CD4-positive, alpha-beta memory T cell (primary cell): ENCODE measurements around the gene SDHA. TPM values are rescaled to one million over a fixed set of nuclear protein-coding genes. Genes with fewer than 3 reads are reported as not detected.

Source experiments
- CTCF ChIA-PET: fragments of 350-600 bp; sonication (Branson Sonifier 250); formaldehyde crosslinking; loops from one replicate; lab custom pipeline; 2021; ENCODE audit warnings: inconsistent platforms; ENCODE audit not compliant: partially characterized antibody; lab: Charles Lee
- POLR2A ChIA-PET: fragments of 350-600 bp; sonication (Branson Sonifier 250); formaldehyde crosslinking; loops from one replicate; lab custom pipeline; 2021; ENCODE audit not compliant: partially characterized antibody; lab: Charles Lee
- DNase-seq, 5 donors: peaks; one replicate each; pipeline versions ENCODE4 v3.0.0 to v3.0.0-alpha.2; 2020 to 2022; ENCODE audit warnings: mixed read lengths in 1 of 5
- H3K27ac ChIP-seq: one replicate; pipeline ENCODE4 v1.7.0; 2013; ENCODE audit warnings: low read depth, low read length
- H3K27me3 ChIP-seq: 2 replicates; pipeline ENCODE4 v1.7.0; 2013; ENCODE audit warnings: mild to moderate bottlenecking, low read length, moderate library complexity; ENCODE audit not compliant: insufficient read depth
- H3K36me3 ChIP-seq: 2 replicates; pipeline ENCODE4 v1.7.0; 2013; ENCODE audit warnings: mild to moderate bottlenecking, low read length, moderate library complexity; ENCODE audit not compliant: insufficient read depth
- H3K4me1 ChIP-seq: 2 replicates; pipeline ENCODE4 v1.7.0; 2013; ENCODE audit warnings: mild to moderate bottlenecking, low read length, moderate library complexity; ENCODE audit not compliant: insufficient read depth
- H3K4me3 ChIP-seq, 2 donors: one replicate each; pipeline ENCODE4 v1.7.0; 2013; ENCODE audit warnings: low read length in 2 of 2, mild to moderate bottlenecking in 1 of 2
- H3K9me3 ChIP-seq, 2 donors: one replicate each; pipeline ENCODE4 v1.7.0; 2013; ENCODE audit warnings: low read length in 2 of 2, control low read depth in 1 of 2; ENCODE audit not compliant: control insufficient read depth in 1 of 2
- H3K27ac Mint-ChIP-seq, 7 donors: one replicate each; pipeline ENCODE4 v1.8.0; 2020 to 2021; ENCODE audit warnings: mixed read lengths in 7 of 7, mild to moderate bottlenecking in 6 of 7, inconsistent platforms in 3 of 7, moderate library complexity in 3 of 7
- H3K27me3 Mint-ChIP-seq, 2 donors: one replicate each; pipeline ENCODE4 v1.8.0; 2020 to 2021; ENCODE audit warnings: mixed read lengths in 2 of 2
- H3K36me3 Mint-ChIP-seq, 2 donors: one replicate each; pipeline ENCODE4 v1.8.0; 2020 to 2021; ENCODE audit warnings: mixed read lengths in 2 of 2, inconsistent platforms in 1 of 2, mild to moderate bottlenecking in 1 of 2
- H3K4me1 Mint-ChIP-seq, 4 donors: one replicate each; pipeline ENCODE4 v1.8.0; 2020 to 2021; ENCODE audit warnings: mixed read lengths in 4 of 4, mild to moderate bottlenecking in 1 of 4
- H3K4me3 Mint-ChIP-seq, 8 donors: one replicate each; pipeline ENCODE4 v1.8.0; 2020 to 2021; ENCODE audit warnings: mixed read lengths in 8 of 8, mild to moderate bottlenecking in 7 of 8, moderate library complexity in 6 of 8, inconsistent platforms in 3 of 8
- H3K9me3 Mint-ChIP-seq, 8 donors: one replicate each; pipeline ENCODE4 v1.8.0; 2020 to 2021; ENCODE audit warnings: mixed read lengths in 8 of 8, mild to moderate bottlenecking in 5 of 8, inconsistent platforms in 3 of 8, moderate library complexity in 1 of 8
- intact Hi-C: fragments of 100-400 bp; cut with micrococcal nuclease; formaldehyde crosslinking; loops from one replicate; pipeline ENCODE4 v1.15.1; 2023
- polyA plus RNA-seq, 2 donors: library from polyadenylated mRNA; unstranded; fragments of 300-500 nt; fragmentation: Illumina TruSeq; gene quantifications; one replicate each; pipeline ENCODE4 v1.2.3, GENCODE V29; 2021
- total RNA-seq, 2 experiments: library from RNA; stranded (reverse); gene quantifications; one replicate each; pipeline ENCODE4 v1.2.3, GENCODE V29; 2021

SDHA gene
- total and polyA plus RNA-seq, 4 experiments from 2014 or later = 131 to 240 (median 175) TPM

- H3K27me3 ChIP-seq = no peaks in the 10 kb centered on the region
- H3K4me3 Mint-ChIP-seq = no peak overlapping the region
- no peaks in the 10 kb centered on the region for H3K9me3 Mint-ChIP-seq
- H3K4me1 ChIP-seq = peaks cover 6% of the 10 kb centered on the region
- H3K27me3 Mint-ChIP-seq = no peaks in the 10 kb centered on the region
- POLR2A ChIA-PET = no interaction called here
- intact Hi-C loops = no loop called here
- peaks cover 19% of the 10 kb centered on the region for H3K36me3 ChIP-seq
- CTCF ChIA-PET = no interaction called here
- H3K4me1 Mint-ChIP-seq = peaks cover 10 to 30% (median 11%) of the 10 kb centered on the region in 4 donors
- H3K36me3 Mint-ChIP-seq = peaks cover 45 to 51% of the 10 kb centered on the region in 2 donors
- H3K27ac ChIP-seq = no peak overlapping the region
- DNase-seq = no peak
- H3K4me3 ChIP-seq = no peak overlapping the region
- H3K27ac Mint-ChIP-seq = no peak overlapping the region
- H3K9me3 ChIP-seq = no peaks in the 10 kb centered on the region
Measured at GRCh38 chr5:204966-205670, 13.0 kb upstream of the SDHA start.

- no peaks in the 10 kb centered on the region for H3K9me3 ChIP-seq
- H3K27me3 Mint-ChIP-seq = no peaks in the 10 kb centered on the region
- H3K4me1 Mint-ChIP-seq = peaks cover 14 to 35% (median 15%) of the 10 kb centered on the region in 4 donors
- ChIA-PET POLR2A (no interaction called here), CTCF (no interaction called here)
- no peak overlapping the region for H3K27ac ChIP-seq
- H3K4me1 ChIP-seq = peaks cover 9% of the 10 kb centered on the region
- H3K9me3 Mint-ChIP-seq = no peaks in the 10 kb centered on the region
- H3K4me3 Mint-ChIP-seq = no peak overlapping the region
- H3K27ac Mint-ChIP-seq = no peak overlapping the region
- H3K27me3 ChIP-seq = no peaks in the 10 kb centered on the region
- no peak overlapping the region for H3K4me3 ChIP-seq
- intact Hi-C loops = no loop called here
- no peak for DNase-seq
- H3K36me3 Mint-ChIP-seq = peaks cover 48 to 56% of the 10 kb centered on the region in 2 donors
- peaks cover 19% of the 10 kb centered on the region for H3K36me3 ChIP-seq
Measured at GRCh38 chr5:206406-206805, 11.7 kb upstream of the SDHA start.

GRCh38 chr5:206927-207536, 11.1 kb upstream of the SDHA start:
- H3K9me3 ChIP-seq = no peaks in the 10 kb centered on the region
- no peaks in the 10 kb centered on the region for H3K27me3 ChIP-seq
- Mint-ChIP-seq H3K27ac (peak overlapping the region in 1 of 7 donors; percentile 6), H3K4me1 (peaks cover 14 to 35% (median 15%) of the 10 kb centered on the region in 4 donors), H3K9me3 (no peaks in the 10 kb centered on the region), H3K4me3 (no peak overlapping the region), H3K27me3 (no peaks in the 10 kb centered on the region), H3K36me3 (peaks cover 48 to 53% of the 10 kb centered on the region in 2 donors)
- ChIA-PET CTCF (interaction anchor here (0.6 kb wide), 1 partner anchor 19 kb away, joined by 4 read pairs; no protein-coding TSS in a partner anchor), POLR2A (interaction anchor here (0.7 kb wide), 1 partner anchor 64 kb away, joined by 3 read pairs; the partner anchor contains the start of gene PDCD6)
- H3K36me3 ChIP-seq = peaks cover 19% of the 10 kb centered on the region
- H3K4me3 ChIP-seq = no peak overlapping the region
- H3K4me1 ChIP-seq = peaks cover 9% of the 10 kb centered on the region
- intact Hi-C loops = no loop called here
- DNase-seq = no peak
- H3K27ac ChIP-seq = no peak overlapping the region

- Histone ChIP-seq H3K27ac (no peak overlapping the region), H3K27me3 (no peaks in the 10 kb centered on the region), H3K4me3 (no peak overlapping the region), H3K4me1 (peaks cover 9% of the 10 kb centered on the region), H3K9me3 (no peaks in the 10 kb centered on the region), H3K36me3 (peaks cover 19% of the 10 kb centered on the region)
- Mint-ChIP-seq H3K36me3 (peaks cover 46 to 50% of the 10 kb centered on the region in 2 donors), H3K4me3 (no peak overlapping the region), H3K27me3 (no peaks in the 10 kb centered on the region), H3K4me1 (peaks cover 14 to 35% (median 15%) of the 10 kb centered on the region in 4 donors), H3K27ac (peak overlapping the region in 1 of 7 donors; percentile 6), H3K9me3 (no peaks in the 10 kb centered on the region)
- POLR2A ChIA-PET = interaction anchor here (0.7 kb wide), 1 partner anchor 63 kb away, joined by 3 read pairs; the partner anchor contains the start of gene PDCD6
- DNase-seq = no peak
- CTCF ChIA-PET = interaction anchor here (0.6 kb wide), 1 partner anchor 19 kb away, joined by 4 read pairs; no protein-coding TSS in a partner anchor
- intact Hi-C loops = no loop called here
Measured at GRCh38 chr5:207599-207998, 10.5 kb upstream of the SDHA start.

GRCh38 chr5:208449-209114, 9.5 kb upstream of the SDHA start:
- intact Hi-C loops = no loop called here
- Mint-ChIP-seq H3K4me1 (peaks cover 14 to 35% (median 16%) of the 10 kb centered on the region in 4 donors), H3K9me3 (no peaks in the 10 kb centered on the region), H3K27me3 (no peaks in the 10 kb centered on the region), H3K27ac (peak overlapping the region in 2 of 7 donors; percentile 31 to 35), H3K4me3 (no peak overlapping the region), H3K36me3 (peaks cover 45 to 46% of the 10 kb centered on the region in 2 donors)
- Histone ChIP-seq H3K27ac (no peak overlapping the region), H3K27me3 (no peaks in the 10 kb centered on the region), H3K4me3 (no peak overlapping the region), H3K9me3 (no peaks in the 10 kb centered on the region), H3K4me1 (peaks cover 11% of the 10 kb centered on the region), H3K36me3 (peaks cover 19% of the 10 kb centered on the region)
- POLR2A ChIA-PET = no interaction called here
- no peak for DNase-seq
- CTCF ChIA-PET = no interaction called here

GRCh38 chr5:213803-214395, 4.2 kb upstream of the SDHA start:
- POLR2A ChIA-PET = interaction anchor here (1.1 kb wide), 1 partner anchor 25 kb away, joined by 3 read pairs; no protein-coding TSS in a partner anchor
- peaks cover 25 to 50% (median 37%) of the 10 kb centered on the region in 4 donors for H3K4me1 Mint-ChIP-seq
- intact Hi-C loops = loop anchor here (10.0 kb wide), 1 partner anchor 231 kb away; the partner anchor contains the start of gene EXOC3

More at GRCh38 chr5:213803-214395, 4.2 kb upstream of the SDHA start:
- Mint-ChIP-seq H3K36me3 (peaks cover 19 to 21% of the 10 kb centered on the region in 2 donors), H3K4me3 (peak overlapping the region in 2 of 8 donors; percentile 7 to 73), H3K27ac (peak overlapping the region in 2 of 7 donors; percentile 8 to 33), H3K9me3 (no peaks in the 10 kb centered on the region), H3K27me3 (no peaks in the 10 kb centered on the region)
- peaks cover 35% of the 10 kb centered on the region for H3K4me1 ChIP-seq
- H3K4me3 ChIP-seq = no peak overlapping the region
- CTCF ChIA-PET = no interaction called here
- H3K36me3 ChIP-seq = peaks cover 7% of the 10 kb centered on the region
- no peak for DNase-seq
- no peaks in the 10 kb centered on the region for H3K9me3 ChIP-seq
- H3K27me3 ChIP-seq = no peaks in the 10 kb centered on the region
- no peak overlapping the region for H3K27ac ChIP-seq
